HG03460 (cell line): ENCODE data around the gene KIF26B.

Experiments used
- ATAC-seq: cut with Tn5 transposase; IDR thresholded peaks from one replicate; pipeline ENCODE4 v1.9.1; 2021; ENCODE audit not compliant: unreplicated experiment

Gene KIF26B

DNA sequence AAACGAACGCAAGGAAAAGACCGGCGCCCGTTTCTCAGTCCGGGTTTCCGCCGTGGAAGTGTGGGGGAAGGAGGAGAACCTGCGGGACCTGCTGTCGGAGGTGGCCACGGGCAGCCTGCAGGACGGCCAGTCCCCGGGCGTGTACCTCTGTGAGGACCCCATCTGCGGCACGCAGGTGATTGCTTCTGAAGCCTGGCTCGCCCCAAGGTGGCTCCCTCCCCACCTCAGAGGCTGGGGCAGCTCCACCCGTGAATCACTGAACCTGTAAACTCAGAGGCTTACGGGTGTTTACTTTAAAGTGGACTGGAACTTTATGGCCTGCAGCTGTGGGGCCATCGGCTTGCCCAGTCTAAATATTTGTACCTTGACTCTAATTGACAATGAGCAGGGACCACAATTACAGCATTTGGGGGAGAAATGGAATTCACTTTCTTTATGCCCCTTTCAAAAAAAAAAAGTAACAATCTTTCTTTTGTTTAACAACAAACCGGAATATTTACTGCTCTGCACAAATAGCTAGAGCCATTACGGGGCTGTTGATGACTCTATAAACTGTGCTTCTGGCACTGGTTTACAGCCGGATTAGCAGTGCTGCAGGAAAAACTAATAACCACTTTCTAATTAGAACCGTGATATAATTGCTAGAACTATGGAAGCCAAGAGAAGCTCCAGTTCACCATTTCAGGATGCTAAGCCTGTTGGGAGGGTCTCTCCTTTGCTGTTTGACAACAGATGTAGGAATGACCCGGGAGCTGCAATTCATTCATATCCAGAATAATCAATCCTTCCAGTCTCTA is 454.8 kb downstream of the KIF26B start:
- no peak for ATAC-seq

DNA sequence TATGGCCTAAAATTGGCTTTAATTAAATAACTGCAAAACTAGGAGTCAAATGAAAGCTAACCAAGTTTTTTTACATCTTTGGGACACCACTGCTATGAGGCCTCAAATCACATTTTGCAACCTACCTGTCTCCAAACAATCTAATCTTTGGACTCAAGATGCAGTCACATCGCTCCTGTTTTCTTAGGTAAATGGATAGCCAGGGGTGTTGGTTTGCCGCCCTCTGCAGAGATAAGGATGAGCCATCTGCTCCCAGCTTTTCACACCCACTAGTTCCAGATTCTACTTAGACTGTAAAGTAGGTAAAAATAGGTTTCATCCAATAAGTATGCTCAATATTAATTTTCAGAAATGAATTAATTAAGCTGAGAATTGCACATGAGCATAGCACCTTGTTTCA is 456.5 kb downstream of the KIF26B start:
- ATAC-seq, result no peak

DNA sequence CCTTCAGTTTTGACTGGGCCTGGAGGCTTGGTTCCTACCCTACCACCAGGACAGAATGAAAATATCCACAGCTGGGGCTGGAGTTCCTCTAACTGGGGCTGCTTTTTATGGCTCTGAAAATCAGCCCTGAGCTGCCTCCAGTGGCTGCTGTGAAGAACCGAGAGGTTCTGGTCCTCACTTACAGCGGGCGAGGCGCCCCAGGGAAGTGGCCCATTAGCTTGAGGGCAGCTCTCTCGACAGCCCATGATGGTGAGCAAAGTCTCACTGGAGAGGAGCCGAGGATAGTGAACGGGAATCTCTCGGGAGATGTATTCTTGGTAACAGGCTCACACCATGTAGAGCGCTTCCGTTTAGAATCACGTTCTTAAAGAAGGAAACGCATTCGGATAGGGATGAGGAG is 459.7 kb downstream of the KIF26B start:
- ATAC-seq, result no peak

DNA sequence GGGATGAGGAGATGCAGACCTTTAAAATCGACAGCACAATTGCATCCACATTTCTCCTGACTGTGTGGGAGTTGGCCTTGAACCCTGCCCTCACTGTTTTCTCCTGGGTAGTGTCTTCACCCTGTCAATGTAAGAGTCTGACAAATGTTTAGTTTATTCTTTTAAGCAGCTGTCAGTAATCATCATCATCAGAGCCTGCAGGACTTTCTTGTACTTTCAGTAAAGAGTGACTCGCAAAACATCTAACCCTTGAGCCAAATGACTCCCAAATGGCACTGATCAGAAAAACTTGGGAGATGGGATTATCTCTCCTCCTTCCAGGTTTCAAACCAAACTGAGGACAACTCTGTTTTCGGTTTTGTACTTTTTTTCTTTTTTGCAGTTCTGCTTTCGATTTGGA is 460.2 kb downstream of the KIF26B start:
- no peak for ATAC-seq

DNA sequence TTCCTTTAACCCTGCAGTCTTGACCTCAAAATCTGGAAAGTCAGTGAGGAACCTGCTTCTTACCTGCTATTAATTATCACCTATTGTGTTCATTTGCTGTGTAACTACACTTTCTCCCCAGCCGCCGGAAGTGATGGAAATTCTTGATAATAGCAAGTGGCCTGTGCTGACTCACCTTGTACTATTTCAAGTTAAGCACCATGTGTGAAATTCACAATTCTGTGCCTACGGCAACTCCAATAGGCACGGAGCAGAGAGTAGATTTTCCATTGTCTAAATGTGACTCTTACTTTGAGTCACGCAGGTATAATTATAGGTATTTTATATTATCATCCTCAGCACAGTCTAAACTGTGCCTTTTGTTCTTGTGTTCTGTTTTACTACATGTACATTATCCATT is 466.8 kb downstream of the KIF26B start:
- no peak for ATAC-seq

DNA sequence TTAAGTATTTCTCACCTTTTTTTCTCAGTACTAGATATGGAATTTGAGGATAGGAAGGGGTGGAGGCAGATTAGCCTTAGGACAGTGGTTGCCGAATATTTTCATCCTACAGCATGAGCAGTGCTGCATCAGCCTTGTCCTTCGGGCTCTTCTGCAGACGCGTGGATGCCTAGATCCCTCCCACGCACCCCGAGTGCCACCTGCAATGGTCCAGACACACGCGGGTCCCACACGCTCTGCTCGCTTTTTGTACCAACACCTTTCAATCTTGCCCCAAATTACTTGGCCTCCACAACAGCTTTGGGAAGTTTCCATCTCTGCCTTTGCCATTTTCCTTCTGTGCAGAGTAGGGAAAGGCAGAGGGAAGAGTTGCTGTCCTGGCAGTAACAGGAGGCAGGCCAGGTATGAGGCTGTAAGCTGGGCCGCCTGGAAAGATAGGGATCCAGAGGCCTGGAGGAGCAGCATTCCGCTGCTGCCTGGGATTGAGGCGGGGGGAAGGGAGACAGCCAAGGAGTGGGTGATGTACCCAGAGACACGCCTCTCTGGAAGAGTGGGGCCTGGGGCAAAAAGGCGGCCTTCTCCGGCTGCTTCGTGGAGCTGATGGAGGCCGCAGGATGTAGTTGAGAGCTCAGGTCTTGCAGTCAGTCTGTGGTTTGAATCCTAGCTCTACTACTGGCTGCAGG is 467.7 kb downstream of the KIF26B start:
- no peak for ATAC-seq

DNA sequence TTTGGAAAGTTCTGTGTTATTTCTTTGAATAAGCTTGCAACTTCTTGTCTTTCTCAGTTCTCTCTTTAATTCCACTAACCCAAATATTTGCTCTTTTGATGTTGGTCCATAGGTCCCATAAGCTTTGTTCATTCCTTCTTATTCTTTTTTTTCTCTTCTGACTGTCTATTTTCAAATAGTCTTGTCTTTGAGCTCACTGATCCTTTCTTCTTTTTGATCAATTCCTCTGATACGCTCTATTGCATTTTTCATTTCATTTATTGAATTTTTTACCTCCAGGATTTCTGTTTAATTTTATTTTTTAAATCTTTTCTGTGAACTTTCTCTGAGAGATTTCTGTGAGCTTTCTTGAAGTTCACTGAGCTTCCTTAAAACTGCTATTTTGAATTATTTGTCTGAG is 486.6 kb downstream of the KIF26B start:
- no peak for ATAC-seq

DNA sequence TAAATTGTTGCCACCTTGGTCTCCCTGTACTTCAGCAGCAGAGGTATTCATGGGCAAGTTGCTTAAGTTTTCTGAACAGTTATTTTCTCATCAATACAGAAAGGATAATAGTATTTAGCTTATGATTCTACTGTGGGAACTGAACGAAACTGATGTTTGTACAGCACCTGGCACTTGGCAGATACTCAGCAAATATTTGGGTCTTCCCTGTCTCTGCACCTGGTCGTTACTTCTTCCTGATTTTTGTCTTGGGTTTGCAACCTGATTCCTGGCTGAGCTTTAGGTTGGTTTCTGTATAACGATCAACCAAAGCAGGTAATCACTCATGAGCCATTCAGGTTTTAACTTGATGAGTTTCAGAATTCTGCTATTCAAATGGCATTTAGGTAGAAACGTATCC is 490.6 kb downstream of the KIF26B start:
- no peak for ATAC-seq

DNA sequence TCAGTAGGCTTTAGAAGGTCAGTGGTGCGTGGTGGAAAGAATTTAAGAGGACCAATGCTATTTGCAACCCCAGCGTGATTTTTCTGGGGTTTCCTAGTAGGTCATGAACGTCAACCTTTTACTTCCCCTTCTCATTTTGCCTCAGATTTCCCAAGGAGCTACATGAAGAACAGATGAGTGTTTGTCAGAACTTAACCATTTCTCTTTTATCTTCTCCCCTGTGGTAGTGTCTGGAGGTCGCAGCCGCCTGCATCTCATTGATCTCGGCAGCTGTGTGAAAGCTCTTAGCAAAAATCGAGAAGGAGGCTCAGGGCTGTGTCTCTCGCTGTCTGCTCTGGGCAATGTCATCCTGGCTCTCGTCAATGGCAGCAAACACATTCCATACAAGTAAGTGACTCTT is 491.1 kb downstream of the KIF26B start:
- ATAC-seq, result peak; percentile 60

DNA sequence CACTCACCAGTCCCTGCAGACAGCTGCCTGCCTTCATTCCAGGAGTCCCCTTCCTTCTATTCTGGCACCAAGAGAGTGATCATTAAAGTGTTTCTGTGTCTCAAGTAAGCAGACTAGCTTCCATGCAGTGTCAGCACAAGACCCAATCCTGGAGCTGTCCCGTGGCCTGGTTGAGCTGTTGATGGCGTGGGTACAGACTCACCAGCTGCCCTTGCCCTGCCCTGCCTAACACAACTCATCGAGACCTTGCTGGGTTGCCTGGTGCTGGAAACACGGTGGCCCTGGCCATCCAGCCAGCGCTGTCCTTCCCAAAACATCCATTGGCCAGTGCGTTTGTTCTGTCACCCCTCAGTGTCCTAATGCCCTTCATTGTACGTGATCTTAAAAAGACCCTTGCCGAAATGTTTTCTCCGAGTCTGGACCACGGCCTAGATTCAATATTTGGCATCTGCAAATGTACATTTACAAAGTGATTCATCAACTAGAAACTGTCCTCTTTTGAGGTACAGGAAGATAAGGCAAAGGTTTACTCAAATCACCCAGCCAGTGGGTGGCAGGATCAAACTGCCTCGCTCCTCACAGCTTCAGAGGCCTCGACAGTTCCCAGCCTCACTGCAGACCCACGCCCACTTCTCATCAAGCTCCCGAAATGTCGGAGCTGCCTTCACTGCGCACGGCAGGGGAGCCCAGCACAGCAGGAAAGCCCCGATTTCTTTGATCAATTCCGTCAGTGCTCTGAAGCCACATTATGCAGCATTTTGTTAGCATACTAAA is 494.2 kb downstream of the KIF26B start:
- no peak for ATAC-seq

DNA sequence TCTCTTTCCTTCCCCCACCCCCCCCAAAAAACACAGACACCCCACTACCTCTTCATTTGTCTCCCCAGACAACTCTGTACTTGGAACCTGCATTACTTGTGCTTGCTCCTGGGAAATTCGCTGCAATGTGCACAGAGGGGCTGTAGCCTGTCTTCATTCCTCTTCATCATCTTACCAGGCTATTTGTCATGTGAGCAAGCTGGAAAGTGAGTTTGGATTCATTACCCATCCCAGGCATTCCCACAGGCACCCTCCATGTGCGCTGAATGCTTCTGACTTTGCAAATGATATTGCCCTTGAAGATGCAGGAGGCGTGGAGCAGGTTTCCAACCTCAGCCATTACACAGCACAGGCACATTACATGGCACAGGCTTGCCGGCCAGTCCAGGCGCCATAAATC is 494.9 kb downstream of the KIF26B start:
- no peak for ATAC-seq

DNA sequence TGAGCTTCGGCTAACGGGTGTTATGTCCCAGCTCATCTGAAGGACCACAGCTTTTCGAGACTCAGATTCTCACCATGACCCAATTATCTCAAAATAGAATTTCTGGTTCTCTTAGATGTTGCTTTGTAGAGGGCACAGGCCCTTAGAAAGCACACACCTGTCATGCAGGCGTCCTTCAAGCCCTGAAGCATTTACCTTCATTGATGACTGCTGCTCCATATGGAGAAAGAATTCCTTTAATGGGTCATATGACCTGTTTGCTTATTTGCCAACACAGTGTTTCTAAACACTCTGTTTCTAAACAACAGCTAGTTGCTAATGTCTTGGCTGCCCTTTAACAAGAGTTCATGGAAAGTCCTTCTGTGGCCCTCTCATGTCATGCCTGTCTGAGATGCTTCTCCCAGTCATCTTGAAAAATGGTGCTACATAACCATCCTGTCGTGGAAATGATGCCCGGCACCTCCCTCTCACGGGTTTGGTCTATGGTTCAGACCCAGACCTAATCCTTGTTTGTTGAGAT is 495.7 kb downstream of the KIF26B start:
- no peak for ATAC-seq

DNA sequence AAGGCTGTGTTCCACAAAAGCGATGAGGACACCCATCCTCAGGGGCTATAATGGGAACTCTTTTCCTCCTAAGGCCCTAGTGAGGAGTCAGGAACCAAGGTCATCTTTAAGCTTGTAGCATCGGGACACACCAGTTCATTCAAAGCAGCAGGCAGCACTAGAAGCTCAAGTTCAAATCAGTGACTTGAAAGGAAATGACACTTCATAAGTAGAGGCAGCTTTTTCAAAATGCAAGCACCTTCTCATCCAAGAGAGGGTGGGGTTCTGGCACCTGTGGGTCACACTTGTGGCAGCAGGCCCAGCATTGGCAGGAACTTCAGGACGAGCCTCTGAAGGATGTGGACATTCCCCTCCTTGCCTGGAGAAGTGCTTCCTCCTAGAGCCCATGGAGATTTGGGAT is 496.3 kb downstream of the KIF26B start:
- no peak for ATAC-seq

DNA sequence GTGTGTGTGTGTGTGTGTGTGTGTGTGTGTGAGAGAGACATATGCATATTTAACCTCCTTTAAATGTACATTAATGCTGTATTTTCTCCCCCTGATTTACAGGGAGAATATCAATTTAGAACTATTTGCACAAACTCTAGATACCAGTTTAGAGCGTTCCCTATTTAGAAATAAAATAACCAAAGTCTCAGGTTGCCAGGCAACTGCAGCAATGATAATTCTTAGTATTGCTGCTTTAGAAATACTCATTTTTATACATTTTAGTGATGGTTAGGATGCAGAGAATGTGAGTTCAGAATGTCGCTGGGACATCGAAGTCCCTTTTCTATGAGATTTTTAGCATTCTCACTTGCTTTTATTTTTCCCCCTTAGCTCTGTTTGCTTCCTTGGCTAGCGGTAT is 497.3 kb downstream of the KIF26B start:
- ATAC-seq, result no peak

DNA sequence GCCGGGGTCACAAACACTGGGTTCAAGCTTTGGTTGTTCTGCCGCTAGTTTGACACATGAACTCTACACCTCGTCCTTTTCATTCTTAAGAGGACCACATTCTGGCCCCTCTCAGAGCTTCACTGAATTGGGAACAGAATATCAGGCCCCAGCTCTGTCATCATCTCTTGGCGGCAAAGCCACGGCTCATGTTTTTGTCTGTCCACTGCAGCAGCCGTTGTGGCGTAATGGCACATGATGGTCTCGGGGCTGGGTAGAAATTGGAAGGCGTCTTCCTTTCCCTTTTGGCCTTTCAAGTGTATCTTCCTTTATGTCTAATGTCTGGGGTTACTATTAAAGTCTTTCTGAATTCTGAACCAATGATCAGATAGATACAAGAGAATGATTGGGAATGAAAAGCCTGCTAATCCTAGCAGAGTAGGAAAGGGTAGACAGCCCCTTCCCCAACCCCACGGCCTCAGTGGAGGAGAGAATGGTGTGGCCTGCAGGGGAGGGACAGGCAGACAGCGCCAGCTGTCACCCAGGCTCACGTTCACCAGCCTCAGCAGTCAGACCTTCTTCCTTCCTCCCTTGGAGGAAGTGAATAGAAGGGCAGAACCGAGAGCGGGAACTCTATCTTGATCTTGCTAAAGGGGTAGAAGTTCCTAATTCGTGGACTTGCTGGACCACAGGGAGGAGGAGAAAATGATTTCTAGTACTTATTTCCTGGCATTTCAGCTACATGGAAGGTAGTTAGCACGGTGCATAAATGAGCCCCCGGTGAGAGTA is 498.1 kb downstream of the KIF26B start:
- ATAC-seq, result no peak

DNA sequence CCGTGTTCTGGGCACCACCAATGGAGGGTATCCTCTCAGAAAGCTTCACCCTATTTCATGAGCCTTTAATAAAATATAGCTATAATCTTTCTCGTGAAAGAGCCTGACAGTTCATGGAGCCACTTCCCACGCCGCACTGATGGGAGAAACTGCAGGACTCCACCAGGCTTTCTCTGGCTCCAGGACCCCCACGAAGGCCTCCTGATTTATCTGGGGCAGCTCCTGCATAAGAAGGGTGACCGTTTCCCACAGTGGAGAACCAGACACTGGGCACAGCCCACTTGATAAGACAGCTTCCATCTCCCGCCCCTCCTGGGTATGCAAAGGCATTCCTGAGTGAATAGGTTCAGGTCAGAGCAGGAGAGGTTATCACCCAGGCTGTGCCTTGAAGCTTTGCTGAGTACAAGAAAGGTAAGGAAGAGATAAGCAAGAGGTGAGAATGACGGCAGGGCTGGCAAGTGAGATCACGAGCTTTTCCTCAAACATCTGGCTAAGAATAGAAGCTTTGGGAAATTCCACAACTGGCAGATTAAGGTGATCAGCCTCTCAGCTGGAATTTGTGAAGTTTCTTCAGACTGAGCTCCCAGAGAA is 499.8 kb downstream of the KIF26B start:
- ATAC-seq, result no peak

DNA sequence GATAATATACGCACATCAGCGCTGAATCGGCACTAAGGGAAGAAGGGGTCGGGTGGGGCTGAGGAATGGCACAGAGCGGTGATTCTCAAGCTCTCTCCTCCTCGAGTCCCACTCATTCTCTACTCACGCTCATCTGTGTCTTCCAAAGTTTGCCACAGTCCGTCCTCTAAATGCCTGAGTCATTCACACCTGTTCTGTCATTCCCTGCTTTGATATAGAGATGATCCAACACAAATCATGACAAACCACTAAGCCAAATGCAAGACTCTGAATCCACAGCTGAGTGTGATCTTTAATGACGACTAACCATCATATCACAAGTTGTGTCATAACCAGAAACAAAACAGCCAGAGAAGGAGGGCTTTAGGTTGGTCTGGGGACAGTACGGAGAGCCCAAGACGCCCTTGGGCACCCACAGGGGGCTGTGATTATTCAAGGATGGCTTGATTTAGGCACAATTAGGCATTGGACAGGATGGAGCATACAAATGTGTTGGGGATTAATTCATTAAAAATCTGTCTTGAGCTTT is 501.5 kb downstream of the KIF26B start:
- ATAC-seq, result no peak

DNA sequence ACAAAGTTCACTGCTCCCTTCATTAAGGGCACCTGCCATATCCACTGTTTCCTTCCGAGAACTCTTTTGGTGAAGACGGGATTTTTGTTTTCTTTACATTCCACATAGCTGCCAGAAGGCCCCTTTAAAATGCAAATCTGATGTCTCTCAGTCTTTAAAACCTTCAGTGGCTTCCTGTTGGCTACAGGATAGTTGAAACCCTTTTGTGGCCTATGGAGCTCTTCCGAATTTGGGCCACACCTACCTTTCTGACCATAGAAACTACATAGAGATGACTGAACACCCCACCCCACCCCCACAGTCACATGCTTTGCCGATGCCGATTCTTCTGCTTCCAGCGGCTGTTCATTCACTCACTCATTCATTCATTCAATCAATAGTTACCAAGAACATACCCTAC is 502.6 kb downstream of the KIF26B start:
- no peak for ATAC-seq

DNA sequence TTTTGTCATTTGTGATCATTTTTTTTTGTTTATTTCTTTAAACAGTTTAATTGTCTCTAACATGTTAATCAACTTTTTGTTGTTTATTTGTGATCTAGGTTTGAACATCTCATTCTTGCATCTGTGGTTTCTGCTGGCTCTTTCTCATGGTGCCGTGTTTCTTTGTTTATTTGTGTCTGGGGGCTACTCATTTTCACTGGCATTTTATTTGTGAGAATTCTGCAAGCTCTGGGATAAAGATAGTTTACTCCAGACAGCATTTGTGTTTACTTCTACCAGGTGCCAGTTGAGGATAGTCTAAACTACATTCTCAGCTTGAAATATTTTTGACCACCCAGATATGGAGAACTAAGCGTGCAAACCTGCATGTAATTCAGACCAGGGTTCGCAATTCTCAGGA is 508.6 kb downstream of the KIF26B start:
- no peak for ATAC-seq

DNA sequence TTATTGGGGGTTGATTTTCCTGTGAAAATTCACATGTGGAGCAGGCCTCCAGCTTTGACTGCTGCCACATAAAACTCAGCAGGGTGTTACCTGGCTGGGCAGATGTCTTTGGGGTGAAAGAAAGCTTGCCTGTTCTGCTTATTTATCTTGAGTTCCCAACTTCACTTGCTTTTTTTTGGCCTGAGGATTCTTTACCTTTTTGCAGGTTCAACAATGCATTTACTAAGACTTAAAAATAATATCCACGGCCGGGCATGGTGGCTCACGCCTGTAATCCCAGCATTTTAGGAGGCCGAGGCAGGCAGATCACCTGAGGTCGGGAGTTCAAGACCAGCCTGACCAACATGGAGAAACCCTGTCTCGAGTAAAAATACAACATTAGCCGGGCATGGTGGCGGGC is 509.1 kb downstream of the KIF26B start:
- ATAC-seq, result no peak
